Neural cell (in vitro differentiated cells): ENCODE measurements around the gene SUN1. TPM values are rescaled to one million over a fixed set of nuclear protein-coding genes. Genes with fewer than 3 reads are reported as not detected.

ENCODE experiments used
- H2AFZ ChIP-seq: fragments of 200-600, 300-800 bp; sonication (generic), shearing (Covaris generic); 2 replicates; pipeline ENCODE4 v1.6.0; 2014; ENCODE audit warnings: low read depth, mild to moderate bottlenecking, antibody characterized with exemption, low read length, moderate library complexity
- H3F3A ChIP-seq: fragments of 200-600 bp; shearing (Covaris generic); 2 replicates; pipeline ENCODE4 v1.6.1; 2016; ENCODE audit warnings: mild to moderate bottlenecking, moderate library complexity, mixed read lengths, antibody characterized with exemption, low read length; ENCODE audit not compliant: insufficient read depth, poor library complexity, severe bottlenecking
- H3K27ac ChIP-seq: fragments of 200-600, 300-800 bp; sonication (generic), shearing (Covaris generic); 2 replicates; pipeline ENCODE4 v1.5.1; 2014; ENCODE audit warnings: mild to moderate bottlenecking, low read length, moderate library complexity
- H3K27me3 ChIP-seq: fragments of 300-800, 200-600 bp; sonication (generic), shearing (Covaris generic); 2 replicates; pipeline ENCODE4 v1.6.0; 2014; ENCODE audit warnings: mild to moderate bottlenecking, low read depth, low read length, moderate library complexity; ENCODE audit not compliant: insufficient read depth
- H3K36me3 ChIP-seq: fragments of 300-800, 200-600 bp; sonication (generic), shearing (Covaris generic); 2 replicates; pipeline ENCODE4 v1.5.1; 2014; ENCODE audit warnings: mild to moderate bottlenecking, antibody characterized with exemption, low read length, moderate library complexity; ENCODE audit not compliant: insufficient read depth
- H3K4me2 ChIP-seq: fragments of 300-800, 200-600 bp; sonication (generic), shearing (Covaris generic); 2 replicates; pipeline ENCODE4 v1.6.0; 2014; ENCODE audit warnings: mild to moderate bottlenecking, low read length
- H3K4me3 ChIP-seq: fragments of 300-800, 200-600 bp; sonication (generic), shearing (Covaris generic); 2 replicates; pipeline ENCODE4 v1.5.1; 2014; ENCODE audit warnings: mild to moderate bottlenecking, low read length, moderate library complexity
- H3K79me2 ChIP-seq: fragments of 200-600 bp; shearing (Covaris generic); replicated peaks from 2 replicates; pipeline ENCODE4 v1.6.0; 2014; ENCODE audit warnings: mild to moderate bottlenecking, low read length, moderate library complexity; ENCODE audit not compliant: insufficient read depth
- H3K9ac ChIP-seq: fragments of 300-800, 200-600 bp; sonication (generic), shearing (Covaris generic); 2 replicates; pipeline ENCODE4 v1.6.1; 2016; ENCODE audit warnings: mild to moderate bottlenecking, low read length, mixed read lengths
- H3K9me2 ChIP-seq: fragments of 200-600 bp; shearing (Covaris generic); 2 replicates; pipeline ENCODE4 v1.6.1; 2016; ENCODE audit warnings: mild to moderate bottlenecking, low read length, mixed read lengths; ENCODE audit not compliant: insufficient read depth
- H3K9me3 ChIP-seq: fragments of 200-600, 300-800 bp; sonication (generic), shearing (Covaris generic); 2 replicates; pipeline ENCODE4 v1.6.1; 2016; ENCODE audit warnings: mild to moderate bottlenecking, mixed run types, low read length, moderate library complexity, mixed read lengths
- H4K20me1 ChIP-seq: fragments of 200-600 bp; shearing (Covaris generic); 2 replicates; pipeline ENCODE4 v1.6.1; 2016; ENCODE audit warnings: mild to moderate bottlenecking, mixed run types; ENCODE audit not compliant: insufficient read depth
- CTCF ChIP-seq: fragments of 450-650 bp; IDR thresholded peaks from 2 replicates; pipeline ENCODE4 v1.5.1; 2014; ENCODE audit warnings: antibody characterized with exemption, mild to moderate bottlenecking, moderate library complexity; ENCODE audit not compliant: poor library complexity, severe bottlenecking
- EP300 ChIP-seq: fragments of 450-650 bp; conservative IDR thresholded peaks from 2 replicates; pipeline ENCODE4 v1.6.1; 2014; ENCODE audit warnings: antibody characterized with exemption, mild to moderate bottlenecking, moderate library complexity; ENCODE audit not compliant: poor library complexity, severe bottlenecking
- EZH2 ChIP-seq: fragments of 200-600, 300-800 bp; shearing (Covaris generic), sonication (generic); IDR thresholded peaks from 2 replicates; pipeline ENCODE4 v1.6.1; 2014; ENCODE audit warnings: antibody characterized with exemption, low read length, borderline replicate concordance, mild to moderate bottlenecking; ENCODE audit not compliant: insufficient read depth, poor library complexity, severe bottlenecking
- MXI1 ChIP-seq: fragments of 450-650 bp; conservative IDR thresholded peaks from 2 replicates; pipeline ENCODE4 v1.6.1; 2014; ENCODE audit warnings: antibody characterized with exemption, mild to moderate bottlenecking; ENCODE audit not compliant: poor library complexity, severe bottlenecking
- POLR2AphosphoS5 ChIP-seq: IDR thresholded peaks from 2 replicates; pipeline ENCODE4 v1.6.1; 2012
- RAD21 ChIP-seq: fragments of 450-650 bp; conservative IDR thresholded peaks from 2 replicates; pipeline ENCODE4 v1.6.1; 2014; ENCODE audit warnings: antibody characterized with exemption, mild to moderate bottlenecking, moderate library complexity
- REST ChIP-seq: IDR thresholded peaks from 2 replicates; pipeline ENCODE4 v1.6.1; 2012; ENCODE audit warnings: borderline replicate concordance
- SMC3 ChIP-seq: fragments of 450-650 bp; conservative IDR thresholded peaks from 2 replicates; pipeline ENCODE4 v1.6.1; 2014; ENCODE audit warnings: antibody characterized with exemption, mild to moderate bottlenecking, moderate library complexity; ENCODE audit not compliant: poor library complexity
- TAF1 ChIP-seq: IDR thresholded peaks from 2 replicates; pipeline ENCODE4 v1.6.1; 2012; ENCODE audit warnings: low read depth
- polyA plus RNA-seq: library from polyadenylated mRNA; depleted of rRNA; stranded (reverse); fragments of >200 nt; gene quantifications from 2 replicates; pipeline ENCODE4 v1.2.3, GENCODE V29; 2014

Gene SUN1
- polyA plus RNA-seq, 1 donor from 2014 or later = 309 TPM

GRCh38 chr7:818031-818699 is 14.1 kb upstream of the SUN1 start:
- no peaks in the 10 kb centered on the region for H3K9me2 ChIP-seq
- no peaks in the 10 kb centered on the region for H3K9me3 ChIP-seq
- peaks cover 60% of the 10 kb centered on the region for H3K79me2 ChIP-seq
- H3K4me2 ChIP-seq = peak overlapping the region; percentile 83
- H3K4me3 ChIP-seq = peak overlapping the region; percentile 93
- H4K20me1 ChIP-seq = no peaks in the 10 kb centered on the region
- H3K27ac ChIP-seq = no peak overlapping the region
- no peaks in the 10 kb centered on the region for H3F3A ChIP-seq
- no peaks in the 10 kb centered on the region for H3K27me3 ChIP-seq
- H2AFZ ChIP-seq = no peak overlapping the region
- peak overlapping the region; percentile 80 for H3K9ac ChIP-seq
- no peaks in the 10 kb centered on the region for H3K36me3 ChIP-seq
- TF ChIP-seq CTCF (peak; percentile 44), REST (no peak), EP300 (no peak), POLR2AphosphoS5 (no peak), MXI1 (no peak), TAF1 (no peak), SMC3 (no peak), RAD21 (no peak)

- H3F3A ChIP-seq = no peaks in the 10 kb centered on the region
- H2AFZ ChIP-seq = no peak overlapping the region
- H3K4me3 ChIP-seq = no peak overlapping the region
- H3K9me3 ChIP-seq = no peaks in the 10 kb centered on the region
- peaks cover 73% of the 10 kb centered on the region for H3K79me2 ChIP-seq
- no peak overlapping the region for H3K4me2 ChIP-seq
- TF ChIP-seq SMC3 (no peak), EP300 (no peak), MXI1 (no peak), POLR2AphosphoS5 (no peak), TAF1 (no peak), EZH2 (no peak), REST (no peak), RAD21 (no peak), CTCF (no peak)
- no peaks in the 10 kb centered on the region for H4K20me1 ChIP-seq
- H3K9ac ChIP-seq = no peak overlapping the region
- H3K36me3 ChIP-seq = no peaks in the 10 kb centered on the region
- H3K27me3 ChIP-seq = no peaks in the 10 kb centered on the region
- H3K27ac ChIP-seq = no peak overlapping the region
- H3K9me2 ChIP-seq = no peaks in the 10 kb centered on the region
Observed at GRCh38 chr7:820341-820740, 11.9 kb upstream of the SUN1 start.
